CD4-positive, alpha-beta T cell treated with Interferon alpha-2 for 1 hour (primary cell): ENCODE measurements around the gene FILIP1L.

Experiments
- DNase-seq, 2 donors: peaks; one replicate each; pipeline ENCODE4 v3.0.0-alpha.2; 2020 to 2022

The FILIP1L gene

DNA sequence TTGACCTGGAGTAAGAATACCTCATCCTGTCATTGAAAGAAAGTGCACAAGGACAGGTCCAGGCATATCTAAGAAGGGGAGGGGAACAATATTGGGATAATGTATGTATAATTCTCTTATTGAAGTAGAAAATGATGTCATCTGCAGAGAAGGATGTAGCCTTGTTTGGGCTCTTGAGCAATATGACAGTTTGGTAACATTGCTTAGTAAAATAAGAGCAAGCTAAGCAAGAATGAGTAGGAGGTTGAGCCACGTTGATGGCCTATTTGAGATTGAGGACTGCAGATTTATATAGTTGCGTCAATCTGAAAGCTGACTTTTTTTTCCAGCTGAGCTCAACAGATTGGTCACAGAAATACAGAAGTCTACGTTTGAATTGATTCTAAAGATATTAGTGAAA, 145.2 kb downstream of the FILIP1L start:
- DNase-seq = no peak

DNA sequence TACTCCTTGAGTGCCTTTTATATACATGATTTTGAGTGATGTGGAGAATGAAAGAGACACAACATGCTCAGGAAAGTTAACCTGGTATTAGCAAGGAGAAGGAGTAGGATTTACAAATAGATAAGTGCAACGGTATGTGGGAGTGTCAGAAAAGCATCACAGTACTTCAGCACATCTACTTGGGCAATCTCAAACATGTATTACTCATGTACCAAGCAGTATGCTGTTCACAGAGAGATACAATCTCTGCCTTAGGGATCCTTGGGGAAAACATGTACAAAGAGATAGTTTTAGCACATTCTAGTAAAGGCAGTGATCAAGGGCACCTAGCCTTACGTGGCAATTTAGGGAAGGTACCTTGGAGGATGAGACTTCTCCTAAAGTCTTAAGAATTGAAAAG, 146.5 kb downstream of the FILIP1L start:
- DNase-seq = no peak

DNA sequence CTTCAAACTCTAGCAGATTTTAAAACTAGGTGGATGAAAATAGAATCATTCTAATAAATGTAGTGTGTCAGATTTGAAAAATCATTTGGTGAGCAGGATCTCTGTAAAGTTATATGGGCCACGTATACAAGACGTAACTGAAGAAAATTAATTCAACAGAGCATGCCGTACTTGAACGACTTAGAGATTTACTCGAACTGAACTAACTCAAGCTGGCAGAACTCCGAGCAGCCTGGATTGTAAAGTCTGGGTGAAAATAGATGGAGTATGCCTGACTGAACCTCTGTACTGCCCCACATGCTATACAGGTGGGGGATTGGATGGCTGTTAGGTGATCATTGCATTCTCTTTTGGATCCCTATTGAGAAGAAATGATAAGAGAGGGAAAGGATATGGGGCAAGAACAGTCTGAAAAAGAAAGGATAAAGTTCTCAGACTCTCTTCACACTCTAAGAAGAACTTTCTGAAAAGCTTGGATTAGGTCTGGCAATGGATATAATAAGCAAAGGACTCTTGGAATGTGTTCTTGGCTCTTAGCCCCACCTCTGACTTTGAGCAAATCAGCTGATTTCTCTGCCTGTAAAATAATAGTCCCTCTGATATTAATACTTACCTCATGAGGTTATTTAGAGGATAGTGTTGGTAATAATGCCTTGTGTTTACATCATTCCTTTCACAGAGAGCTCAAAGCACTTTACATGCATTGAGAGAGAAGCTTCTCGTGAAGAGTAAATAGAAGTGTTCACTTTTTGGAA, 147.5 kb downstream of the FILIP1L start:
- DNase-seq = no peak

DNA sequence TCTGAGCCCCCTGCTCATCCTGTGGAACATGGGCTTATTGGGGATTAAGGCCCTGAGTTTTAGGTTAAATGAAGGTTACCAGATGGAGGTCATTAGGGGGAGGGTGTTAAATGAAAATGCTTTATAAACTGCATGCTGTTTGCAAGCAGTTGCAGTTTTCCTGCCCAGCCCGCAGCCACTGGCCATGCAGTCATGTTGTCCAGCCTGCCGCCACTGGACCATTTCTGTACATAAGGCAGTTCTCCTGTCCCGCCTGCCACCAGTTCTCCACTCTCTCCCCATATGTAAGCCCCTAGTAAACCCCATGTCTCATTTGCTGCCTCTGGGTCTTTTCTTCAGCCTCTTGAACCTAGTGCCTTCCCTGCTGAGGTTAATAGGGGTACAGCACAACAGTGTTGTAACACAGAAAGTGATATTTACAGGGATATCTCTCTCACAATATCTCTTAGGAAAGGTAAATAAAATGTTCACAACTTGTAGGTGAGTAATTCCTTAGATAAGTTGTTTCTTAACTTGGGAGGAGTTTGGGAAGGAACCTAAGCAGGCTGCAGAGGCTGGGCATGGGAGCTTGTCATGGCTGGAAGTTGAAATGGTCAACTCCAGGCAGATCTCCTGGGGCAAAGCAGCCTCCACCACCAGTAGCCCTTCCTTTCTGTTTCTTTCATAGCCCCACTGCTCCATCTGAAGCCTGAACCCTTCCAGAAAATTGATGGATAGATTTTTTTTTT, 148.5 kb downstream of the FILIP1L start:
- no peak for DNase-seq

DNA sequence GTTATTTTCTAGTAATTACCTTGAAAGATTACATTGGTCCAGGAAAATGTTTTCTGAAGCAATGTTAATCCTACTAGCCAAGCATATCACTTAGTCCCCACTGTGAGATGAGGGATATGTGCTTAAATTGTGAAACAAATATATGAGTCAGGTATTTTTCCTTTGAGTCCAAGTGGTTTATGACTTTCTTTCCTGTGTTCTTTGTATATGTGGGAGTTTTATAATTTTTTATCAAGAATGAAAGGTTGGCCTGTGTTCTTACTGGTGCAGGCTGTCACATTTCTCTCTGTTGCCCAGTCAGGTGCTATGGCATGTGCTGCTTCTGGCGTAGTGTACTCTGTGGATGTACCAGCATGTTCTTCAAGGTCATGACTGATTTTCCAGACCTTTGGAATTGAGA, 149.2 kb downstream of the FILIP1L start:
- no peak for DNase-seq

DNA sequence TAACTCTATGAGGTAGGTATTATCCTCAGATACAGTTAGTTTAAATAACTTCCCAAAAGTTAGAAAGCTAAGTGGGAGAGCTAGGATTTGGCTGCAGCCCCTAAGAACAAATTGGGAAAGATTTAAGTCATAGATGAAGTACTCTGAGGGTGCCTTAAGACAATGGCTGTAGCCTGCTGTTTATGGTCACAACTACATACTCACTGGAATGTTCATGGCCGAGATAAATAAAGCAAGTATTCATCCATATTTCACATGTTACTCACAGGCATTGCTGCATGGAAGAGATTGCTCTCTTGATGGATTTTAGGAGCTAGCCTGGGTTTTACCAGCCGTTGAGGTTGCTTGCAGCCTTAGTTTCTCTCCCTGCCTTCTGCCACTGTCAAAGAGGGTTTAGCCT, 151.6 kb downstream of the FILIP1L start:
- no peak for DNase-seq

DNA sequence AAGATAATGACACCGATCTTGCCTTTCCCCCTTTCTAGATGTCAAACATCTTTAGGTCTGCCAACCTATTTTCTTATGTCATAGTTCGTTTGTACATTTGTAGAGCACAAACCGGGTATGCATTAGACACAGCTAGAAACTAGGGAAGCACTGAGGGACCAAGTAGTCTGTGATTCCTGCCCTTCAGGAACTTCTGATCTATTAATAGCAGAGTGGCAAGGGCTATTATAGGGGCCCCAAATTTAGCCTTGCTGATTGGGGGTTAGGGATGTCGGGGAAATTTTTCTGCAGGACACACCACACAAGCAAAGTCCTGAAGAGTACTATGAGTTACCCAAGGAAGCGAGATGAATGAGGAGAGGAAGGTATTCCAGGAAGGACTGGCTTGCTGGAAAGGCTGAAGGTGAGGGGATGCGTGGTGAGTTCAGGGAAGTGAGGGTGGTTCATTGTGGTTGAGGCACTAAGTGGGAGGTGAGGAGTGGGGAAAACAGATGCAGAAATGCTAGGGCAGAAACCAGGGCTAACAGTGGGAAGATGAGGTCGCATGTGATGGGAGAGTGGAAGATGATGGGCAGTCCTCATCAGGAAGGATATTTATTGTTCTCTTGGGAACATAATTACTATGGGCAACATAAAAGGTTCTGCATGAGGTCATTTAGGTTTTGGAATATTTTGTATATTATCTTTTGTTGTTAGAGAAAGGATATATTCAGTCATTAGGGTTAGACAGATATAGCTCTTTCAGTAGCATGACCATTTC, 152.4 kb downstream of the FILIP1L start:
- no peak for DNase-seq

DNA sequence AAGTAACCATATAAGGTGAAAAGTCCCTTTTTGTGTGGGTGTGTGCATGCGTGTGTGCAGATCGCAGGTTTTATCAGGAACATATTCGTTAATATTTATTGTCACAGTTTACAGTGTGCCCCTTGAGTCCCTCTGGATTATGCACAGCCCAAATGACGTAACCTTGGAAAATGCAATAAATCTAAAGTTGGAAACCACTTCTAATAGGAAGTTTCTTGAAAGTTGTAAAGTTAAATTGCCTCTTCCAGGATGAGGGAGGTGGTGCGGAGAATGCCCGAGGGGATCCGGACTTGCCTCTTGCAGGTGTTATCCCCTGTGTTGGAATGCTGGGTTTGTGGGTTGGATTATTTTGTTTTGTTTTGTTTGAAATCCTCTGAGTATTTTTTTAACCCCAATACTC, 153.4 kb downstream of the FILIP1L start:
- DNase-seq = no peak

DNA sequence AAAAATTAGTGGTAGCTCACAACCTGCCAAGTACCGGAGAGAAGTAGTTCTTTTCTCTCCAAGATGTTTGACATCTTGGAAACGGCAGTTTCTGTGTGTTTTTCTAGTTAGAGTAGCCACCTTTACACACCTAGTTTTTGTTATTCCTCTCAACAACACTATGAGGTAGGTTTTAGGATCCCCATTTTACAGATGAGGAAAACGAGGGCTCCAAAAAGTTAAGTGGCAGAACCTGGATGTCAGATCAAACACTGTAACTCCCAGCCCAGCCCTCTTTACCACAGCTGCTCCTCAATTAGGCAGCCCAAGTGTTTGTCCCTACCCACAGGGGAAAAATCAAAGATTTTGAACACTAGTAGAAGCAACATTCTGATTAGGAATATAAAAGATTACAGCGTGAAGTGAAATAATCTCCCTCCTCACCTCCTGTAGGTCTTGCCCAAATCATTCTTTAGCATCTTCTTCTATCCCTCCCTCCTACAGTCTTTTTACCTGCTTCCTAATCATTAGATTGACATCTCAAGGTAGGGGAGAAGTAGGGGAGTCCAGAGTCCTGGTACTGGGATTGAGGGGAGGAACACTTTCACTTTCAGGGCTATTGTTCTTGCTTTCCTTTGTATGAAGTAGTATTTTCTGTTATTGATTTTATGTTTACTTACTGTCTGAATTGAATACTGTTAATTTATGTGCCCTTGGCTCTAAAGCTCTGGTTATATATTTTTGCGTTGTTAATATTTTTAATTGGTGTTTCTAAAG, 154.0 kb downstream of the FILIP1L start:
- no peak for DNase-seq

DNA sequence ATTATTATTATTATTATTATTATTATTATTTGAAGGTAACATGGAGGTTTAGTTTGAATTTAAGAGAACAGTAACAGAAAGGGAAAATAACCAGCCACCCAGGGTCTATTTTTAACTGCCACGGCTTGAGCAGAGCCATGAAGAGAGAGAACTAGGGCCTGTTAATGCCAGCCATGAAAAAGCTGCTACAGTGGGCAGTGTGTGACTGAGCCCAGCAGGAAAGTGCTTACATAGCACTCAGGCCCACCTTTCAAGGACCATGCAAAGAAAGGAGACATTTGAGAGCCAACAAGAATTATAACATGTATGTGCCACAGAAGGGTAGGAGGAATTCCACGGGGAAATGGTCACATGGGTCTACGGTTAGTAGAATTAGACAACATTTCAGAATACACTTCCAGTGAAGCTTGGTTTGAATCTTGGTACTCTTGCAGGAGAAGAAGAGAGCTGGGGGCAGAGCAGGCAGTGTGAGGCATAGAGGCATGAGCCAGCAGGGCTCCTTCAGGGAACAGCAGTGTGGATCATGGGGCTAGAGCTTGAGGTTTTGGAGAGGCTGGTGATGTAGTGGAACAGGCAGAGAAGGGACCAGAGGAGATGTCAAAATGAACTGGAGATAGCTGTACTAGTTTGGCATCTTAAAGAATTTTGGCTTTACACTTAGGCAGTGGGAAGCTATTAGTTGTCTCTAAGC, 155.9 kb downstream of the FILIP1L start:
- DNase-seq = no peak

DNA sequence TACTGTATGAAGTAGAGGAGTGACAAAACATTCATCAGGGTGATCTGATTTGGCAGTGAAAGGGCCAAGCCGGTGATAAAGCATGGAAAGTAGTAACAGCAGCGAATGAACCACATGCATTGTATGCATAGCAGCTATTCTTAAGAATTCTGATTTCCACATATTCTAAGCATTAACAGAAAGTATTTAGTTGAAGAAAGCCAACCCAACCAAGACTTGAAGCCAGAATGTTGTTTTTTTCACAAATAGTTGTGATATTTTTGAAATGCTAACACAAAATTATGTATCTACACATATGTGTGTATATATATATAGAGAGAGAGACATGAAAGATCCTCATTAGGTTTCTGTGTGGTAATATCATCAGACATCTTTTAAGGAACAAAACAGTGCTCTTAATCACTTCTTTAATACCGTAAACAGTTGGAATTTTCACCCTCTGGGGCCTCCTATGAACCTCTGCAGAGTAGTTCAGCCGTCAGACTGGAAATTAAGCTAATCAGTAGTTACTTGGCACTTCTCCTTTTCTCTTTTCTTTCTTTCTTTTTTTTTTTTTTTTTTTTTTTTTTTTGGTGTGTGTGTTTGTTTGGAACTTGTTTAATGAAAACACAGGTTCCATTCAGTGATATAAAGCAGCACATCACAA, 157.0 kb downstream of the FILIP1L start:
- DNase-seq = no peak

DNA sequence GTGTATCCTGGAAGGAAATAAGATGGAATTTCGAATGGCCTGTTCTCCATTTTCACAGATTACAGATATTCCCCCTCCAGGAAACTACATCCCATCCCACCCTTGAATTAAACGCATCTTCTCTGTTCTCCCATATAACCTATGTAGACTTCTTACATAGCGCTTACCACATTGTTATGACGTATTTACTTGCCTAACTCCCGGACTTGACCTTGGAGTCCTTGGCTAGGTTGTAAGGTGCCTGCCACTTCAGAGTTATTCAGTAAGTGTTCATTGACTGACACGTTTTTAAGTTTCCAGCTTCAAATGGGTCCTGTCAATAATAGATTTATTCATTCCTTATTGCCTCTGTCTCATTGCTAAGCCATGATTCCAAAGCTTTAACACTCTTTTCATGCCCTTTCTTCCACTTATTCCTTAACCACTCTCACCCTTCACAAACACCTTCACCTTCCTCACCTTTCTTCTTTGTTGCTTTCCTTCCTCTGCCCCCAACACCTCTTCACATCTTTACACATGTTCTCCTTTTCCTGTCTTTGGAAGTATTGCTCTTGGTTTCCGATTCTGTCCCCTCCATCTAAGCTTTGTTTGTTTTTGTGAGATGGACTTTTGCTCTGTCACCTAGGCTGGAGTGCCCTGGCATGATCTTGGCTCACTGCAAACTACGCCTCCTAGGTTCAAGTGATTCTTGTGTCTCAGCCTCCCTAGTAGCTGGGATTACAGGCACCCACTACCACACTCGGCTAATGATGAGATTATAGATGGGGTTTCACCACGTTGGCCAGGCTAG, 158.3 kb downstream of the FILIP1L start:
- no peak for DNase-seq

DNA sequence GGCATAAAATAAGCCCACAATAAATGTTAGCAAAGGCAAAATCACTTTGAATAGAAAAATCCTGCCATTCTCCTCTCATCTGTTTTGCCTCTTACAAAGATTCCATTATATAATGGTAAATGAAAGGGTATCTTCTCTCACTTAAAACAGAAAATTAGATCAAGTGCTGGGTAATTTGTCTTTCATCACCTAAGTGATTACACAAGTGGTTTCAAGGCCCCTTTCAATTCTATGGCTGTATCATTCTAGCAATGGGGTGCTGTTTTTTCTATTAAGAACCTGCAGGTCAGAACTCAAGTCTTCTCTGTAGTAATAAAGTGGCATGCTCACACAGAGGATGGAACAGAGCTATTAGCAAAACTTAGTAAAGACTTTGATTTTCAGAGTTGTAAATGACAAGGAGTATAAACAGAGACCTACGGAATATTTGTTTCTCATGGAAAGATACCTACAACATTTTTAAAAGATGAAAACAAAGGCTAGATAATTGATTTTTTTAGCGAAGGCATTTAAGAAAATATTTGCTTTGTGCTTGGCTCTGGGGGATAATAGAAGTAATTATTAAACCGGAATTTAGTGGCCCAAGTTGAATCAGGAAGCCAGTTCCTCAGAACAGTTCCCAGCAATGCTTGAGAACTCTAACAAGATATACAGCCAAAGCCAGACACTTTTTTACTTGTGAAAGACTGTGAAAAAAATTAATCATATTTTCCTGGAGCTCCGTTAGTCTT, 159.2 kb downstream of the FILIP1L start:
- no peak for DNase-seq

DNA sequence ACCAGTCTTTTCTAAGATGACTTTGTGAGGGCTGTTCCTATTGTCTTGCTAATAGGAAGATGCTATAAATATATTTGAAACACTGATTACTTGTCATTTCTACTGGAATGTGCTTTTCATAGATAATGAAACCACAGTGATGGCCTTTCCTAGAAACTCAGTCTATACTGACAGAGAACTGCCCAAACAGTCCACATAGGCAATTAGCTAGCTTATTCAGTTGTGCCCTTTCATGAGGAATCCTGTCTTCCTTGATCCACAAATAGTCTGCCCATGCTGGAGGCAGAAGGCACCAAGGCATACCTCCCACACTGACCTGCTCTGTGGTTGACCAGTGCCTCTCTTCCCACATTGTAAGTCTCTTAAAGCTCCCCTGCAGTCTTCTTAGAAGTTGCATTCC, 160.7 kb downstream of the FILIP1L start:
- no peak for DNase-seq

DNA sequence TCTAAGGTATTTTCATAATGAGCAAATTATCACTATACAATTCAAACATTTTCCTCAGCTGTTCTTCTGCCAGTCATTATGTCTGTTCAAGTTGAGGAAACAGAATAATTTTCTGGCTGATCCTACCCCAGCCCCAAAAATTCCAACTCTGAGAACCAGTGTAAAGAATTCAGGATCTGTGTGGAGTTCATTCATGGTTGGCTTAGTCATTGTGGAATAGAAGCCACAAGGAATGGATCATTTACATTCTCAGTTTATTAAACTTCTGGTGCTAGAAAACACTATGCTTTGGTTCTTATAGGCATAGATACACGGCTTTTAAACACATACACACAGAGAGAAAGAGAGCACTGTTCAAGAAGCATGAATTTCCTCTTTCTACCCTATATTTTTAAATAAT, 162.0 kb downstream of the FILIP1L start:
- no peak for DNase-seq

DNA sequence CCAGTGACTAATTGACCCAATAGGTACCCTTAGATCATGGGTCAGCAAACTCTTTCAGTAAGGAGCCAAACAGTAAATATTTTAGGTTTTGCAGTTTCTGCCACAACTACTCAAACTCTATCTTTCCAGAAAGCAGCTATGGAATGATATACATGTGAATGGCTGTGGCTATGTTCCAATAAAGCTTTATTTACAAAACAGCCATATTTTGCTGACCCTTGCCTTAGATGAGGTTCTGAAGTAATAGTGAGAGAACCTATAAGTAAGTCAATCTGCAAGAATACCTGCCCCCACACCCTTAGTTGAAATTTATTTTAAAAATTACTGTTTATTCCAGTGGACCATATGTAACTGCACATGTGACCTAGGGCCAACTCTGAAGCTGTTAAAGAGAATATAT, 162.6 kb downstream of the FILIP1L start:
- DNase-seq = no peak

DNA sequence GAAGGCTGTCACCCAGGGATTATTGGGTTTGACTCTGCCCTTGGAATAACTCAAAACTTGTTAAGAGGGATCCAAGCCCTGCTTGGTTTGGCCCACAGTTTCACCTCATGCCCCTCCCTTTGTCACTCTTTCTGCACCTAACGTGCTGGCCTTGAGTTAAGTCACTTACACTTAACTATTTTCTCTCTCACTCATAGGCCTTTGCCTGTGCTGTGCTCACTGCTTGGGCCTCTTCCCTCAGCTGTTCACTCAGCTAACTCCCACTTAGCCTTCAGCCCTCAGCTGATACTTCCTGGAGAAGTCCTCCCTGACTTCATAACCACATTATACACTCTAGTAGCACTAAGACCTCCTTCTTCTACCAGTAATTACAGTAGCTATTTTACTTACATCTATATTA, 163.4 kb downstream of the FILIP1L start:
- no peak for DNase-seq

DNA sequence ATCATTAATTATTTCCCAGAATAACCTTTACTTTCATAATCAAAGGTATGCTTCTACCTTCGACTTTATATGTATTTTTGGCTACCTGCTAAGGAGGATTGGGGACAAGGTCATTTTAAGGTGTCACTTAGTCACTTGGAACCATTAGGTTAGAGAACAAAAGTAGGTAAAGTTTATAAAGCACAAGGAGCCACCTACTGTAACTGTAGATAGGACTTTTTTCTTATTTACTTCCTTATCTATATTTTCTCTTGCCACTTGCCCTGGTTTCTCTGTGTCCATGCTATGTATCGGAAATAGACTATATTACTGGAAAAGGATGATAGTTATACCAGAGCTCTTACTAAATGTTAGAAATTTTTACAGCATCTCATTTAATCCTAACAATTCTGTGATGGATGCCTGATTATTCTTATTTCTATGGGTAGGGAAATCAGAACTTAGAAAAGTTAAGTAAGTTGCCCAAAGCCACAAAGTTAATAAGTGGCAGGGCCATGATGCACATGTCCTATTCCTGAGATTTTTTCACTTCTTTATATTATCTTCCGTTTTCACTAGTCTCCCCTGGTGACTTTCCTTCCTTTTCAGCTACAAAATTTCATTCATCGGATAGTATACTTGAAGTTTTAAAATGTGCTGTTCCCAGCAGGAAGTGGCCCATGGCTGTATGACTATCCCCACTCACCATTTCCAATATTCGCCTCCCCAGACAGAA, 164.2 kb downstream of the FILIP1L start:
- DNase-seq = no peak

DNA sequence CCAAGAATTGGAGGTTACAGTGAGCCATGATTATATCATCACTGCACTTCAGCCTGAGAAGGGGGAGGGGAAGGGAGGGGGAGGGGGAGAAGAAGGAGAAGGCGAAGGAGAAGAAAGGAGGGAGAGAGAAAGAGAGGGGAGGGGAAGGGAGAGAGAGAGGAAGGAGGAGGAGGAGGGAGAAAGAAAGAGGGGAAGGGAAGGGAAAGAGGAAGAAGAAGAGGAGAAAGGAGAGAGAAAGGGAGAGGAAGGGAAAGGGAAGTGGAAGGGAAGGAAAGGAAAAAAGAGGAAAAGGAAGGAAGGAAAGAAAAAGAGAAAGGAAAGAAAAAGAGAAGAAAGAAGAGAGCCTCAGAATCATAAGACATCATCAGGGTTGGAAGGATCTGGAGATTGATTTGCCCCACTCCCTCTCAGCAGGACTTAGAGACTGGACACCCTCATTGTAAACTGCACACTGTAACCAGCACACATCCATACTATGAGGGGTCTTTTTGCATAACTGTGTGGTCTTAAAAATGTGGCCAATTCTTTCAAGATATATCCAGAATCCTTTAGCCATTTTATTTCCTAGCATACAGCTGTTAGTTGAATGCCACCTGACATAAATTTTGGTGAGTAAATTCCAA, 165.7 kb downstream of the FILIP1L start:
- DNase-seq = no peak
